HG03442 (cell line): ENCODE results near the gene STAB2.

Experiments used
- ATAC-seq: cut with Tn5 transposase; IDR thresholded peaks from one replicate; pipeline ENCODE4 v1.9.1; 2021; ENCODE audit warnings: mild to moderate bottlenecking, moderate library complexity; ENCODE audit not compliant: unreplicated experiment

The STAB2 gene

GRCh38 chr12:103778781-103779180 is 191.7 kb downstream of the STAB2 start:
- no peak for ATAC-seq

GRCh38 chr12:103779410-103780092 is 192.5 kb downstream of the STAB2 start:
- no peak for ATAC-seq

GRCh38 chr12:103780093-103780440 is 193.0 kb downstream of the STAB2 start:
- ATAC-seq = no peak

- ATAC-seq = no peak
Observed at GRCh38 chr12:103780992-103781391, 193.9 kb downstream of the STAB2 start.

- ATAC-seq = no peak
Observed at GRCh38 chr12:103782399-103782798, 195.3 kb downstream of the STAB2 start.

GRCh38 chr12:103783744-103784664 is 196.9 kb downstream of the STAB2 start:
- no peak for ATAC-seq

- no peak for ATAC-seq
Observed at GRCh38 chr12:103785243-103786031, 198.4 kb downstream of the STAB2 start.

GRCh38 chr12:103786201-103786600 is 199.1 kb downstream of the STAB2 start:
- ATAC-seq = no peak

- no peak for ATAC-seq
Observed at GRCh38 chr12:103791350-103791920, 204.4 kb downstream of the STAB2 start.

GRCh38 chr12:103793046-103793445 is 206.0 kb downstream of the STAB2 start:
- ATAC-seq = no peak

- no peak for ATAC-seq
Observed at GRCh38 chr12:103793512-103794045, 206.5 kb downstream of the STAB2 start.

- ATAC-seq = no peak
Observed at GRCh38 chr12:103794309-103795213, 207.5 kb downstream of the STAB2 start.

- ATAC-seq = no peak
Observed at GRCh38 chr12:103798586-103798985, 211.5 kb downstream of the STAB2 start.

GRCh38 chr12:103799504-103799856 is 212.4 kb downstream of the STAB2 start:
- ATAC-seq = no peak

GRCh38 chr12:103799857-103800771 is 213.0 kb downstream of the STAB2 start:
- no peak for ATAC-seq

- no peak for ATAC-seq
Observed at GRCh38 chr12:103801709-103802585, 214.9 kb downstream of the STAB2 start.

GRCh38 chr12:103802586-103802886 is 215.5 kb downstream of the STAB2 start:
- ATAC-seq = no peak

GRCh38 chr12:103803847-103804246 is 216.8 kb downstream of the STAB2 start:
- no peak for ATAC-seq
